ENCODE measurements around the gene WDR62. TPM values are rescaled to one million over a fixed set of nuclear protein-coding genes. Genes with fewer than 3 reads are reported as not detected.
"Not testable (repeated sequence)": the region's sequence is repeated elsewhere in the genome, so short reads cannot be mapped to it uniquely, and the experiment has no call there.

Gene WDR62
- polyA plus RNA-seq, 1 experiment = 1.2 TPM

DNA sequence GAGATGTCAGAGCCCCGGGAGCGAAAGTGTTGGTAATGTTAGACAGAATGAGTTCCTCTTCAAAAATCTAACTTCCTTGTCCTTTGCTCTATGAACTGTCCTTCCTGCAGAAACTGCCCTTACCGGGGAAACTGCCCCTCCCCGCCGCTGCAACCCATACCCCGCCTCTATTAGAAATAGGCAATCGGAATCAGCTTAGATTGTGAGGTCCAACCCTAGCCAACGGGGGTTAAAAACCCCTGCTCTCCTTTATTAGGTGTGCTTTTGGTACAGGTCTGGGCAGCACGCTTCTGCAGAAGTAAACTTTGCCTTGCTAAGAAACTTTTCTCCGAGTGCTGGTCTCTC lies 73.7 kb downstream of the WDR62 start:
- no peaks in the 10 kb centered on the region for H3K9me3 ChIP-seq (ENCODE audit: control insufficient read depth, insufficient read depth, low read length)
- H3K27ac ChIP-seq (ENCODE audit: low read depth, low read length) = peak overlapping the region; percentile 82
- POLR2A ChIA-PET = interaction anchor here (1.0 to 2.4 kb wide), 6 partner anchors 8 to 74 kb away, joined by 3 to 25 read pairs (median 6); partner anchors contain the start of genes CAPNS1, POLR2I, TBCB and THAP8
- H3K4me3 ChIP-seq (ENCODE audit: low read depth, low read length) = peak overlapping the region; percentile 58
- CTCF ChIA-PET = interaction anchor here (0.7 to 2.5 kb wide), 16 partner anchors 9 to 87 kb away, joined by 3 to 52 read pairs (median 4); partner anchors contain the start of genes CAPNS1, COX7A1, POLR2I and TBCB
- H3K27me3 ChIP-seq (ENCODE audit: control insufficient read depth, insufficient read depth, low read length) = no peaks in the 10 kb centered on the region
- DNase-seq (ENCODE audit: low read depth, low spot score) = no peak
- TF ChIP-seq, protein P1, sequence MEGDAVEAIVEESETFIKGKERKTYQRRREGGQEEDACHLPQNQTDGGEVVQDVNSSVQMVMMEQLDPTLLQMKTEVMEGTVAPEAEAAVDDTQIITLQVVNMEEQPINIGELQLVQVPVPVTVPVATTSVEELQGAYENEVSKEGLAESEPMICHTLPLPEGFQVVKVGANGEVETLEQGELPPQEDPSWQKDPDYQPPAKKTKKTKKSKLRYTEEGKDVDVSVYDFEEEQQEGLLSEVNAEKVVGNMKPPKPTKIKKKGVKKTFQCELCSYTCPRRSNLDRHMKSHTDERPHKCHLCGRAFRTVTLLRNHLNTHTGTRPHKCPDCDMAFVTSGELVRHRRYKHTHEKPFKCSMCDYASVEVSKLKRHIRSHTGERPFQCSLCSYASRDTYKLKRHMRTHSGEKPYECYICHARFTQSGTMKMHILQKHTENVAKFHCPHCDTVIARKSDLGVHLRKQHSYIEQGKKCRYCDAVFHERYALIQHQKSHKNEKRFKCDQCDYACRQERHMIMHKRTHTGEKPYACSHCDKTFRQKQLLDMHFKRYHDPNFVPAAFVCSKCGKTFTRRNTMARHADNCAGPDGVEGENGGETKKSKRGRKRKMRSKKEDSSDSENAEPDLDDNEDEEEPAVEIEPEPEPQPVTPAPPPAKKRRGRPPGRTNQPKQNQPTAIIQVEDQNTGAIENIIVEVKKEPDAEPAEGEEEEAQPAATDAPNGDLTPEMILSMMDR (IDR thresholded peaks at IDR 0.05; ENCODE audit: low read depth, low read length) = no peak

DNA sequence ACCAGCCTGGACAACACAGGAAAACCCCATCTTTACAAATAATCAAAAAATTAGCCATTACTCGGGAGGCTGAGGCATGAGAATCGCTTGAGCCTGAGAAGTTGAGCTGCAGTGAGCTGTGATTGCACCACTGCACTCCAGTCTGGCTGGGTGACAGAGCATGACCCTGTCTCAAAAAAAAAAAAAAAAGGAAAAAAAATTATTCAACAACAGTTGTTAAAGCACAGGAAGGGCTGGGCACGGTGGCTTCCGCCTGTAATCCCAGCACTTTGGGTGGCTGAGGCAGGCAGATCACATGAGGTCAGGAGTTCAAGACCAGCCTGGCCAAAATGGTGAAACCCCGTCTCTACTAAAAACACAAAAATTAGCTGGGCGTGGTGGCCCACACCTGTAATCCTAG lies 76.5 kb downstream of the WDR62 start:
- H3K4me3 ChIP-seq (ENCODE audit: low read depth, low read length); CTCF ChIA-PET; H3K27ac ChIP-seq (ENCODE audit: low read depth, low read length); H3K27me3 ChIP-seq (ENCODE audit: control insufficient read depth, insufficient read depth, low read length); DNase-seq (ENCODE audit: low read depth, low spot score); H3K9me3 ChIP-seq (ENCODE audit: control insufficient read depth, insufficient read depth, low read length): not testable (repeated sequence)
- POLR2A ChIA-PET = interaction anchor here (0.6 kb wide), 1 partner anchor 16 kb away, joined by 3 read pairs; the partner anchor contains the start of genes POLR2I and TBCB

DNA sequence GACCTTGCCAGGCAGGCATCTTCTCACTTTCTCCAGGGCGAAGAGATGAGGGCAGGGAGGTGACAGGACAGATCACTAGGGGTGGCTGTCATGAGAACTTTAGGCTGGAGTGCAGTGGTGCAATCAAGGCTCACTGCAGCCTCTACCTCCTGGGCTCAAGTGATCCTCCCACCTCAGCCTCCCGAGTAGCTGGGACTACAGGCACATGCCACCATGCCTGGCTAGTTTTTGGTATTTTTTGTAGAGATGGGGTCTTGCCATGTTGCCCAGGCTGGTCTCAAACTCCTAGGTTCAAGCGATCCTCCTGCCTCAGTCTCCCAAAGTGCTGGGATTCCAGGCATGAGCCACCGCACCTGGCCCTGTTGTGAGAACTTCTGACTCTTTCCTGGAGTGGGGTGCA lies 80.2 kb downstream of the WDR62 start:
- DNase-seq (ENCODE audit: low read depth, low spot score); H3K27ac ChIP-seq (ENCODE audit: low read depth, low read length); H3K9me3 ChIP-seq (ENCODE audit: control insufficient read depth, insufficient read depth, low read length); H3K4me3 ChIP-seq (ENCODE audit: low read depth, low read length); CTCF ChIA-PET; POLR2A ChIA-PET; H3K27me3 ChIP-seq (ENCODE audit: control insufficient read depth, insufficient read depth, low read length): not testable (repeated sequence)

DNA sequence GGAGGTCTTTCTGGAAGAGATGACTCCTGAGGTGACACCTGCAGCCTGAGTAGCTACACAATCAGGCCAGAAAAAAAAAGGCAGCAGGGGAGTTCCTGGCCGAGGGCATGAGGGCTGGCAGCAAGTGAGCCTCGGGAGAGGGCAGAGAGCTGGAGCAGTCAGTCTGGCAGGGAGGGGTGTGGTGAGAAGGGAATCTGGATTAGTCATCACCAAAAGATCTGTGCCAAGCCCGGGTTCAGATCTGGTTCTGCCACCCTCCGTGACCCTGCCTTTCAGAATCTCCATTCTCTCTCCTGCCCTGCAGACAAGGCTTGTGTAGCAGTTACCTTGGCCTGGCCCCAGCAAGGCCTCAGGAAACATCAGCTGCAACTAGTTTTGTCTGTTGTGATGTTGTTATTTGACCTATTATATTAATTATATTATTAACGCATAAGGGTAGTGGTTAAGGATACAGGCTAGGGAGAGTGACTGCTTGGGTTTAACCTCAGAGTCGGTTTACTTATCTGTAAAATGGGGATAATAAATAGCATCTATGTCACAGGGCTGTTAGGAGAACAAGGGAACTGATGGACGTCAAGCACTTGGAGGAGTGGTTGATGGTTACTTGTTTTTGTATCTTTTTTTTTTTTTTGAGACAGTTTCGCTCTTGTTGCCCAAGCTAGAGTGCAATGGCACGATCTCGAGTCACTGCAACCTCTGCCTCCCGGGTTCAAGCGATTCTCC lies 82.4 kb downstream of the WDR62 start:
- DNase-seq (ENCODE audit: low read depth, low spot score) = no peak
- Histone ChIP-seq H3K9me3 (ENCODE audit: control insufficient read depth, insufficient read depth, low read length) (no peaks in the 10 kb centered on the region), H3K27me3 (ENCODE audit: control insufficient read depth, insufficient read depth, low read length) (peaks cover 2% of the 10 kb centered on the region), H3K4me3 (ENCODE audit: low read depth, low read length) (no peak overlapping the region), H3K27ac (ENCODE audit: low read depth, low read length) (no peak overlapping the region)
- TF ChIP-seq, protein P1 (IDR thresholded peaks at IDR 0.05; ENCODE audit: low read depth, low read length) = no peak
- CTCF ChIA-PET = interaction anchor here (3.7 kb wide), 1 partner anchor 9 kb away, joined by 15 read pairs; no protein-coding TSS in a partner anchor
- POLR2A ChIA-PET = interaction anchor here (0.6 to 1.4 kb wide), 3 partner anchors 9 to 23 kb away, joined by 3 to 4 read pairs (median 3); no protein-coding TSS in a partner anchor

DNA sequence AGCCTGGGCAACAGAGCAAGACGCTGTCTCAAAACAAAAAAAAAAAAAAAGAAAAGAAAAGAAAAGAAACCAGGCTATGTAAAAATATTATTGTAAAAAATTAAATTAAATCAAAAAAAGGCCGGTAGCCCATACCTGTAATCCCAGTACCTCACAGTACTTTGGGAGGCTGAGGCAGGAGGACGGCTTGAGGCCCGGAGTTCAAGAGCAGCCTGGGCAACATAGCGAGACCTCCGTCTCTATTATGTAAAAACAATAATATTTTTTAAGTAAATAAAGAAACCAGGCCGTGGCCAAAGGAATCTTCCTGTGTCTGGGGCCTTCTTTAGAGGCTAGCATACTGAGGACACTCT lies 84.4 kb downstream of the WDR62 start:
- DNase-seq (ENCODE audit: low read depth, low spot score) = no peak
- Histone ChIP-seq H3K4me3 (ENCODE audit: low read depth, low read length) (peak overlapping the region; percentile 90), H3K27me3 (ENCODE audit: control insufficient read depth, insufficient read depth, low read length) (peaks cover 2% of the 10 kb centered on the region), H3K27ac (ENCODE audit: low read depth, low read length) (peak overlapping the region; percentile 73), H3K9me3 (ENCODE audit: control insufficient read depth, insufficient read depth, low read length) (no peaks in the 10 kb centered on the region)
- TF ChIP-seq, protein P1 (IDR thresholded peaks at IDR 0.05; ENCODE audit: low read depth, low read length) = no peak
- ChIA-PET CTCF (interaction anchor here (3.7 kb wide), 1 partner anchor 11 kb away, joined by 15 read pairs; no protein-coding TSS in a partner anchor), POLR2A (interaction anchor here (0.6 to 2.0 kb wide), 4 partner anchors 11 to 84 kb away, joined by 3 to 21 read pairs (median 3); partner anchors contain the start of gene ZNF565)

Measured in AG04450 (cell line).